Gastrocnemius medialis (tissue), 4 donors: Measurements from ENCODE around the gene BAIAP2L1.

Source experiments
- POLR2A ChIP-seq, 2 donors: fragments of 450-650 bp; IDR thresholded peaks; one replicate each; pipeline ENCODE4 v1.6.1; 2017; ENCODE audit warnings: antibody characterized with exemption in 2 of 2, mild to moderate bottlenecking in 2 of 2, moderate library complexity in 2 of 2
- TF ChIP-seq, protein P1 (sequence below), 5 experiments: fragments of 450-650 bp in 3 of 5; fragments of 200-600 bp in 2 of 5; sonication (generic) in 2 of 5; IDR thresholded peaks in 4 of 5; conservative IDR thresholded peaks in 1 of 5; 1 replicate in 4 of 5; 2 replicates in 1 of 5; pipeline ENCODE4 v1.5.1; 2016 to 2019; ENCODE audit warnings: antibody characterized with exemption in 5 of 5, mild to moderate bottlenecking in 3 of 5, moderate library complexity in 3 of 5

DNA sequence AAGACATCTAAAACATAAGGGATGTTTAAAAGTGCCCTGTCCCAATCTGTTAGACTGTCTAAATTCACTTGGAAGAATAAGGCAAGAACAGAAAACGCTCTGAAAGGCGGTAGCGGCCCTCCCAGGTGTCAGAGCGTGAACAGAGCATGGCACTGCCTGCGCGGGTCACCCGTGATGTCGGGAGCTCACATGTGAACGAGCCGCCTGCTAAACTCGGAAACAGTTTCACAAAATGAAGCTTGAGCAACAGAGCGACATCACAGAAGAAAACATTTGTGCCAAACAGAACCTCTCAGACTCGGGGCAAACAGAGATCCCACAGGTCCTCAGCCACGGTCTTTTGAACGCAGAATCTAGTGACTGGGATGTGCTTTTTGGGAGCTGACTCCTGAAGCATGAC is 106.6 kb downstream of the BAIAP2L1 start:
- TF ChIP-seq POLR2A (IDR thresholded peaks at IDR 0.05): no peak
- TF ChIP-seq, protein P1, sequence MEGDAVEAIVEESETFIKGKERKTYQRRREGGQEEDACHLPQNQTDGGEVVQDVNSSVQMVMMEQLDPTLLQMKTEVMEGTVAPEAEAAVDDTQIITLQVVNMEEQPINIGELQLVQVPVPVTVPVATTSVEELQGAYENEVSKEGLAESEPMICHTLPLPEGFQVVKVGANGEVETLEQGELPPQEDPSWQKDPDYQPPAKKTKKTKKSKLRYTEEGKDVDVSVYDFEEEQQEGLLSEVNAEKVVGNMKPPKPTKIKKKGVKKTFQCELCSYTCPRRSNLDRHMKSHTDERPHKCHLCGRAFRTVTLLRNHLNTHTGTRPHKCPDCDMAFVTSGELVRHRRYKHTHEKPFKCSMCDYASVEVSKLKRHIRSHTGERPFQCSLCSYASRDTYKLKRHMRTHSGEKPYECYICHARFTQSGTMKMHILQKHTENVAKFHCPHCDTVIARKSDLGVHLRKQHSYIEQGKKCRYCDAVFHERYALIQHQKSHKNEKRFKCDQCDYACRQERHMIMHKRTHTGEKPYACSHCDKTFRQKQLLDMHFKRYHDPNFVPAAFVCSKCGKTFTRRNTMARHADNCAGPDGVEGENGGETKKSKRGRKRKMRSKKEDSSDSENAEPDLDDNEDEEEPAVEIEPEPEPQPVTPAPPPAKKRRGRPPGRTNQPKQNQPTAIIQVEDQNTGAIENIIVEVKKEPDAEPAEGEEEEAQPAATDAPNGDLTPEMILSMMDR (IDR thresholded peaks at IDR 0.05 in 4 of 5, conservative IDR thresholded peaks at IDR 0.05 in 1 of 5): no peak
